Measurements from ENCODE around the gene PRSS23. TPM values are rescaled to one million over a fixed set of nuclear protein-coding genes. Genes with fewer than 3 reads are reported as not detected.
A peak's percentile ranks its signal among the peaks of the same experiment; 100 is the strongest.

PRSS23 gene
- total RNA-seq, 1 experiment from 2014 or later = 355 TPM

DNA sequence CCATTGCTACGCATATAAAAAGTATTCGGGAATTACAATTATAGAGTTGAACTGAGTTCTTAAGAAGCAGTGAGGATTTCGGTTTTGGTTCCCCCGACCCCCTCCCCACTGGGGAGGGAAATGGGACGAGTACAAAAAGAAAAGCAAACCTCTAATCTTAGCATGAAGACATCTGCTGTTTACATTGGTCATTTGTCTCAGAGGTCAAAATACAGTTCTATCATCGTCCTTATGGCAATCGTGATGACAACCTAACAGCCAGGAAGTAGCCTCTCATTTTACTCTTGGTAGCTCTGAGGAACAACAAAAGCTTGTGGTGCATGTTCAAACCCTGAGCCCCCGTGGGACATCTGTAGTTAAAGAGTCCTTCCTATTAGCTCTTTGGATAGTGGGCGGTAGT is 3.2 kb upstream of the PRSS23 start:
- BruUV-seq (replicated peaks) = no TSS peak
- no peaks in the 10 kb centered on the region for H3K9me3 ChIP-seq (ENCODE audit: control insufficient read depth, insufficient read depth, low read depth, low read length)
- DNase-seq (ENCODE audit: low read depth, low spot score) = no peak
- no peak for ATAC-seq
- H3K36me3 ChIP-seq (ENCODE audit: control insufficient read depth, insufficient read depth, low read length) = no peaks in the 10 kb centered on the region
- peak overlapping the region; percentile 87 for H3K27ac ChIP-seq (ENCODE audit: low read length)
- CTCF ChIA-PET = no interaction called here
- in situ Hi-C loops (cut with HindIII; ENCODE audit: low pct_unique_long_range_greater_than_20kb, low sequenced_read_pairs) (no loop called here), intact Hi-C loops (cut with micrococcal nuclease; ENCODE audit: unreplicated experiment) (no loop called here)
- no peak overlapping the region for H3K4me3 ChIP-seq (ENCODE audit: low read depth in 2 of 2, low read length in 2 of 2)
- H3K4me1 ChIP-seq (ENCODE audit: control insufficient read depth, insufficient read depth, low read length) = peaks cover 20% of the 10 kb centered on the region
- TF ChIP-seq POLR2AphosphoS5 (IDR thresholded peaks at IDR 0.05; ENCODE audit: low read depth, low read length) (no peak), SIN3A (IDR thresholded peaks at IDR 0.05; ENCODE audit: borderline replicate concordance, insufficient read depth, low read depth, low read length) (no peak), TCF7L2 (IDR thresholded peaks at IDR 0.05; ENCODE audit: low read depth, low read length) (no peak)
- TF ChIP-seq, protein P1, sequence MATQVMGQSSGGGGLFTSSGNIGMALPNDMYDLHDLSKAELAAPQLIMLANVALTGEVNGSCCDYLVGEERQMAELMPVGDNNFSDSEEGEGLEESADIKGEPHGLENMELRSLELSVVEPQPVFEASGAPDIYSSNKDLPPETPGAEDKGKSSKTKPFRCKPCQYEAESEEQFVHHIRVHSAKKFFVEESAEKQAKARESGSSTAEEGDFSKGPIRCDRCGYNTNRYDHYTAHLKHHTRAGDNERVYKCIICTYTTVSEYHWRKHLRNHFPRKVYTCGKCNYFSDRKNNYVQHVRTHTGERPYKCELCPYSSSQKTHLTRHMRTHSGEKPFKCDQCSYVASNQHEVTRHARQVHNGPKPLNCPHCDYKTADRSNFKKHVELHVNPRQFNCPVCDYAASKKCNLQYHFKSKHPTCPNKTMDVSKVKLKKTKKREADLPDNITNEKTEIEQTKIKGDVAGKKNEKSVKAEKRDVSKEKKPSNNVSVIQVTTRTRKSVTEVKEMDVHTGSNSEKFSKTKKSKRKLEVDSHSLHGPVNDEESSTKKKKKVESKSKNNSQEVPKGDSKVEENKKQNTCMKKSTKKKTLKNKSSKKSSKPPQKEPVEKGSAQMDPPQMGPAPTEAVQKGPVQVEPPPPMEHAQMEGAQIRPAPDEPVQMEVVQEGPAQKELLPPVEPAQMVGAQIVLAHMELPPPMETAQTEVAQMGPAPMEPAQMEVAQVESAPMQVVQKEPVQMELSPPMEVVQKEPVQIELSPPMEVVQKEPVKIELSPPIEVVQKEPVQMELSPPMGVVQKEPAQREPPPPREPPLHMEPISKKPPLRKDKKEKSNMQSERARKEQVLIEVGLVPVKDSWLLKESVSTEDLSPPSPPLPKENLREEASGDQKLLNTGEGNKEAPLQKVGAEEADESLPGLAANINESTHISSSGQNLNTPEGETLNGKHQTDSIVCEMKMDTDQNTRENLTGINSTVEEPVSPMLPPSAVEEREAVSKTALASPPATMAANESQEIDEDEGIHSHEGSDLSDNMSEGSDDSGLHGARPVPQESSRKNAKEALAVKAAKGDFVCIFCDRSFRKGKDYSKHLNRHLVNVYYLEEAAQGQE (IDR thresholded peaks at IDR 0.05; ENCODE audit: insufficient read depth in 1 of 2, low read depth in 2 of 2, low read length in 1 of 2) = no peak
- TF ChIP-seq, protein P2, sequence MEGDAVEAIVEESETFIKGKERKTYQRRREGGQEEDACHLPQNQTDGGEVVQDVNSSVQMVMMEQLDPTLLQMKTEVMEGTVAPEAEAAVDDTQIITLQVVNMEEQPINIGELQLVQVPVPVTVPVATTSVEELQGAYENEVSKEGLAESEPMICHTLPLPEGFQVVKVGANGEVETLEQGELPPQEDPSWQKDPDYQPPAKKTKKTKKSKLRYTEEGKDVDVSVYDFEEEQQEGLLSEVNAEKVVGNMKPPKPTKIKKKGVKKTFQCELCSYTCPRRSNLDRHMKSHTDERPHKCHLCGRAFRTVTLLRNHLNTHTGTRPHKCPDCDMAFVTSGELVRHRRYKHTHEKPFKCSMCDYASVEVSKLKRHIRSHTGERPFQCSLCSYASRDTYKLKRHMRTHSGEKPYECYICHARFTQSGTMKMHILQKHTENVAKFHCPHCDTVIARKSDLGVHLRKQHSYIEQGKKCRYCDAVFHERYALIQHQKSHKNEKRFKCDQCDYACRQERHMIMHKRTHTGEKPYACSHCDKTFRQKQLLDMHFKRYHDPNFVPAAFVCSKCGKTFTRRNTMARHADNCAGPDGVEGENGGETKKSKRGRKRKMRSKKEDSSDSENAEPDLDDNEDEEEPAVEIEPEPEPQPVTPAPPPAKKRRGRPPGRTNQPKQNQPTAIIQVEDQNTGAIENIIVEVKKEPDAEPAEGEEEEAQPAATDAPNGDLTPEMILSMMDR (IDR thresholded peaks at IDR 0.05) = no peak
- H3K27me3 ChIP-seq (ENCODE audit: control insufficient read depth, insufficient read depth, low read length) = no peaks in the 10 kb centered on the region
- POLR2A ChIA-PET = no interaction called here

DNA sequence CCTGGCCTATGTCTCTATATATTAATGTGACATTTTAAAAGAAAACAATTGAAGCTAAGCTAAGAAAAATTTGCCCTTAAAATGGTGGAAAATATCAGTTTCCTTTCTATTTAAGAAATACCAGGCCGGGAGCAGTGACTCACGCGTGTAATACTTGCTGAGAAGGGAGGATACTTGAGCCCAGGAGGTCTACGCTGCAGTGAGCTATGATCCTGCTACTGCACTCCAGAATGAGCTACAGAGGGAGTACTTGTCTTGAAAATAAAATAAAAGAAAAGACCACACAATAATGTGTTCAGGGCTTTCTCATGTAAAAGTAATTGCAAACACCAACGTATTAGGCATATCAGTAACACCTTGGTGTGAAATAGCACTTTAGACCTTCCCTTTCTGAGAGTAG is 1.4 kb upstream of the PRSS23 start:
- CTCF ChIA-PET = interaction anchor here (1.2 to 1.4 kb wide), 3 partner anchors 120 to 191 kb away, joined by 6 to 8 read pairs (median 7); partner anchors contain the start of gene ME3
- peak overlapping the region in 1 of 2 experiments; percentile 60; a peak in 1 of 4 replicates for H3K4me3 ChIP-seq (ENCODE audit: low read depth in 2 of 2, low read length in 2 of 2)
- no peak for DNase-seq (ENCODE audit: low read depth, low spot score)
- H3K27me3 ChIP-seq (ENCODE audit: control insufficient read depth, insufficient read depth, low read length) = no peaks in the 10 kb centered on the region
- POLR2A ChIA-PET = interaction anchor here (0.6 to 1.4 kb wide), 4 partner anchors 38 to 343 kb away, joined by 3 to 4 read pairs (median 3); no protein-coding TSS in a partner anchor
- TF ChIP-seq, protein P2 (IDR thresholded peaks at IDR 0.05) = no peak
- TF ChIP-seq TCF7L2 (IDR thresholded peaks at IDR 0.05; ENCODE audit: low read depth, low read length) (no peak), SIN3A (IDR thresholded peaks at IDR 0.05; ENCODE audit: borderline replicate concordance, insufficient read depth, low read depth, low read length) (no peak), POLR2AphosphoS5 (IDR thresholded peaks at IDR 0.05; ENCODE audit: low read depth, low read length) (no peak)
- TF ChIP-seq, protein P1 (IDR thresholded peaks at IDR 0.05; ENCODE audit: insufficient read depth in 1 of 2, low read depth in 2 of 2, low read length in 1 of 2) = no peak
- in situ Hi-C loops (cut with HindIII; ENCODE audit: low pct_unique_long_range_greater_than_20kb, low sequenced_read_pairs) (no loop called here), intact Hi-C loops (cut with micrococcal nuclease; ENCODE audit: unreplicated experiment) (no loop called here)
- TSS peak; percentile 97 for BruUV-seq (replicated peaks)
- no peaks in the 10 kb centered on the region for H3K9me3 ChIP-seq (ENCODE audit: control insufficient read depth, insufficient read depth, low read depth, low read length)
- peak overlapping the region; percentile 87 for H3K27ac ChIP-seq (ENCODE audit: low read length)
- H3K4me1 ChIP-seq (ENCODE audit: control insufficient read depth, insufficient read depth, low read length) = peaks cover 36% of the 10 kb centered on the region
- ATAC-seq = no peak
- peaks cover 3% of the 10 kb centered on the region; the same call in 1 of the 2 replicates for H3K36me3 ChIP-seq (ENCODE audit: control insufficient read depth, insufficient read depth, low read length)

All from Panc1 (cell line).